ENCODE measurements around the gene MYRF.

MYRF gene

GRCh38 chr11:61762223-61762615 lies 9.8 kb downstream of the MYRF start:
- DNase-seq, result no peak

GRCh38 chr11:61762798-61763197 lies 10.4 kb downstream of the MYRF start:
- DNase-seq, result no peak

DNA sequence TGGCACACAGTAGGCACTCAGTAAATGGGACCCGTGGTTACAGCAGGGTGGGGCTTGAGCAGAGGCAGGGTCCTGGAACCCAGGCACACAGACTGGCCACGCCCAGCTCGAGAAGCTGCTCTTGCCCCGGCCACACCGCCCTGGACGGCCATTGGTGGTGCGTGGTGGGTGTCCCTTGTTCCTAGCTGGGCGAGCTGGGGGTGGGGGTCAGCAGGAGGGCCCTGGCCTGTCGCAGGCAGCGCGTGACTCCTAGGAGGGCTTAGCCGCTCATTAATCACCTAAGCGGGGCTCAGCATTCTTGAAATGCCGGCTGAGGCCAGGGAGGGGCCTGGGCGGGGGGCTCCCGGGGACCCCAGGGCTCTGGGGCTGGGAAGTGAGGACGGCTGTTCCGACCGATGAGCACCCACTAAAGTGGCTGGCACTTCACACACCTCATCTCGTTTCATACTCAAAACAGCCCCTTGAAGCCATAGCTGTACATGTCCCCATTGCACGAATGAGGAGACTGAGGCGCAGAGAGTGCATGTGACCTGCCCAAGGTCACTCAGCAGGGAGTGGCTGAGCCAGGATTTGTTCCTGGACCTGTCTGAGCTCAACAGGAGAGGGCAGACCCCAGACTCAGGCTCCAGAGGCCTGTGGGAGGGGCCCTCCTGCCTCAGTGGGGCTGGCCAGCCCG lies 11.6 kb downstream of the MYRF start:
- DNase-seq, result no peak

DNA sequence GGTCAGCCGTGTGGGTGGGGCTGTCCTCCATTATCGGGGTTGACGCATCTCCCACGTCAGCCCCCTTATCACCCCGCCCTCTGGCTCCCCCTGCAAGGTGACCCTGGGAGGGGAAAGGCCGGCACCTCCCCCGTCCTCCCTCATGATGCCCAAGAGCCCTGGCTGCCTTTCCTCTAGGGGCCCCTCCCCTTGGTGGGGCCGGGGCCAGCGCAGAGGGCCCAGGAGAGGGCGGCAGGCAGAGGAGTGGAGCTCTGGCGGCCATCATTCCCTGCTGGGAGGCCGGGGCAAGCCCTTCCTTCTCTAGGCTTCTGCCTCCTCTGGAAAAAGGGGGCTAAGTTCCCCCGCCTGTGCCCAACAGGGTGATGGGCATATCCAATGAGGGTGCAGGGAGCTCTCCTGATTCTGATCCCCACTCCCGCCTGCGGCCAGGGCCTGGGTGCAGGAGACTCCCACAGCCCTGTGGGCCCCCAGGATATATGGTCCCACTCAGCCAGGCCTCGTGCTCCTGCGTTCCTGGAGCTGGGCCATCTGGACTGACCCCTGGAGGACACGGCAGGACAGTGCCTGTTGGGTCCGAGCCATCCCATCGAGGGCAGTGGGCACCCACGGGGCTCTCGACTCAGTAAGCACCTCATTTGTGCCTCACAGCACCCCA lies 12.3 kb downstream of the MYRF start:
- DNase-seq, result no peak

DNA sequence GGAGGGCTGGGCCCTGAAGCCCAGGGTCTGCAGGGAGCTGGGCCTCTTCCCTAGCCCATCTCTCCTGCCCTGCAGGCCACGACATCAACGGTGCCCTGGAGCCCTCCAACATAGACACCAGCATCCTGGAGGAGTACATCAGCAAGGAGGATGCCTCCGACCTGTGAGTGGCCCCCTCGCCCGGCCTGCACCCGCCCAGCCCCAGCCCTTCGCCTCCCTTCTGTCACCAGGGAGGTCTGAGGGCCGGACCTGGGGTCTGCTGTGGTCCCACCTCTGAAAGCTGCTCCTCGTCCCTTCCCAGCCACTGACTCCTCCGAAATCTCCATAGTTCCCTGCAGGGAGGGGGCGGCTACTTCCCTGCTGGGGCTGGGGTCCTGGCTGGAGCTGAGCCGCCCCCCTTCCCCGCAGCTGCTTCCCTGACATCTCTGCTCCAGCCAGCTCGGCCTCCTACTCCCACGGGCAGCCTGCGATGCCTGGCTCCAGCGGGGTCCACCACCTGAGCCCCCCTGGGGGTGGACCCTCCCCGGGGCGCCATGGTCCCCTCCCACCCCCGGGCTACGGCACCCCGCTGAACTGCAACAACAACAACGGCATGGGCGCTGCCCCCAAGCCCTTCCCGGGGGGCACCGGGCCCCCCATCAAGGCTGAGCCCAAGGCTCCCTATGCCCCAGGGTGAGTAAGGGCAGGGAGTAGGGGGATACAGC lies 13.3 kb downstream of the MYRF start:
- no peak for DNase-seq

DNA sequence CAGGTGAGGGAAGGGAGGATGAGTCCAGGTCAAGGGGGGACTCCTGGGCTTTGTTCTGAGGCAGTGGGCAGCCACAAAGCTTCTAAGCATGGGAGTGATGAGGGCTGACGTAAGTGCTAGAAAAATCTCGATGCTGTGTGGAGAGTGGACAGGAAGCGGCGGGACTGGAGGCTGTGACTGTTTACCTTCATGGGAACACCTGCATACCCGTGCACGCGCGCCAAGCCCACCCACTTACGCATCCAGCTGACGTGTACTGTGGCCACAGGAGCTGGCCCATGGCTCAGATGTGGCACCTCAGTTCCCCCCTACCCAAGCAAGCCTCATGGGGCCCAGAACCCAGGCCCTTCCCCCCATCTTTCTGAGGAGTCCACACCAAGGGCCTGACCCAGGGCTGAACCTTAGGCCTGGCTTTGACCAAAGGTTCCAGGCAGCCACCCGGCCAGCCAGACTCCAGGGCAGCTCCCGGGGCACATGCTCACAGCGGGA lies 14.0 kb downstream of the MYRF start:
- no peak for DNase-seq

GRCh38 chr11:61768376-61769076 lies 16.1 kb downstream of the MYRF start:
- DNase-seq, result no peak

DNA sequence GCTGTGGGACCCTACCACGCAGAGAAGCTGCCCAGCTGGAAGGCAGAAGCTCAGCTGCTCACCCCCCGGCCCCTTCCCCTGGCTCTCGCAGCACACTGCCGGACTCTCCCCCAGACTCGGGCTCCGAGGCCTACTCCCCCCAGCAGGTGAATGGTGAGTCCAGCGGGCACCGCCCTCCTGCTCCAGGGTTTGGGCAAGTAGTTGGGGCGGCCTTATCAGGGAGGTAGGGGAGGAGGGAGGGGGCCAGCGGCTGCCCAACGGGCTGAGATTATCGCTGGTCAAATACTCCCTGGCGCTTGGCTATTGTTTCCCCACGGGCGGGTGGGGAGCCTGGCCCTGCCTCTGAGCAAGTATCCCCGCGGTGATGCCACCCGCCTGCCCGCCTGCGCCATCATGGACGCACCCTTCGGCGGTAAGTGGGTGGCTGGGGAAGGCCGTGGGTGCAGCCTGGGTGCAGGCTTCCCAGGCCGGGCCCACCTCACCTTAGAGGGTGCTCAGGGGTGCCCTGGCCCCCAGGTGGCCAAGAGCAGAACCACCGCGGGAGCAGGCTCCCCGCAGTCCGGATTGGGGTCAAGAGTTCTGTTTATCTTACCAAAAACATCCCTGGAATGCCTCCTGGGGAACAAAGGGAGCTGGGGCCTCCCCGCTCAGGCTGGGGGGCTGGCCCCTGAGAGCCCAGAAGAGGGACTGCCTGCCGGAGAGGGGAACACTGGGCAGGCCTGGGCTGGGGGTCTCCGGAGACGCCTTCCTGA lies 16.9 kb downstream of the MYRF start:
- DNase-seq, result no peak

GRCh38 chr11:61769946-61770683 lies 17.7 kb downstream of the MYRF start:
- DNase-seq, result no peak

- no peak for DNase-seq
Observed at GRCh38 chr11:61771195-61771894, 18.9 kb downstream of the MYRF start.

- DNase-seq, result no peak
Observed at GRCh38 chr11:61771985-61772455, 19.6 kb downstream of the MYRF start.

DNA sequence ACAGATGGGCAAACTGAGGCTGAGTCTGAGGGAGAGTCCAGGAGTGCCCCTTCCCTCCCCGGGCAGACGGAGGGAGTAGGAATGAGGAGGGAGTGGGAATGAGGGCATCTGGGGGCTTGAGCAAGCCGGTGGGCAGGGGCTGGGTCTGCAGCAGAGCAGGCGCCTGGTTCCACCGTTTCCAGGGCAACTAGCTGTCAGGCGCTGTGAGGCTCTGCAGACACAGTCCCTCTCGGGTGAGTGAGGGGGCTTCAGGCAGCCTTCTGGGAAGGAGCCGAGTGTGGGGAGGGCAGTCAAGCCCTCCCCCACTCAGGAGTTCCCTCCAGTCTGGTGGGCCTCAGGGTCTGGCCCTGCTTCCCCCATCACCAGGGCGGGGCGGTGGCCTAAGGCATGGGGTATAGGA lies 20.9 kb downstream of the MYRF start:
- DNase-seq, result no peak

DNA sequence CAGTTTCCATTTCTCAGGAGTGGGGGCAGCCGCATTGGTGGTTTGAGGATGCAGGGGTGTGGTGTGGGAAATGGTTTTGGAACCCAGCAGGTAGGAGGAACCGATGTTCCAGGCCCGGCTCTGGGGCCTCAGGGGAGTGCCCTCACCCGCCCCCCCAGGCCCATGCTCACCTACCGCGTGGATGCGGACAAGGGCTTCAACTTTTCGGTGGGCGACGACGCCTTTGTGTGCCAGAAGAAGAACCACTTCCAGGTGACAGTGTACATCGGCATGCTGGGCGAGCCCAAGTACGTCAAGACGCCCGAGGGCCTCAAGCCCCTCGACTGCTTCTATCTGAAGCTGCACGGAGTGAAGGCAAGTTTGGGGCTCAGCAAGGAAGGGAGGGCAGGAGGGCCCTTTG lies 21.4 kb downstream of the MYRF start:
- DNase-seq, result no peak

DNA sequence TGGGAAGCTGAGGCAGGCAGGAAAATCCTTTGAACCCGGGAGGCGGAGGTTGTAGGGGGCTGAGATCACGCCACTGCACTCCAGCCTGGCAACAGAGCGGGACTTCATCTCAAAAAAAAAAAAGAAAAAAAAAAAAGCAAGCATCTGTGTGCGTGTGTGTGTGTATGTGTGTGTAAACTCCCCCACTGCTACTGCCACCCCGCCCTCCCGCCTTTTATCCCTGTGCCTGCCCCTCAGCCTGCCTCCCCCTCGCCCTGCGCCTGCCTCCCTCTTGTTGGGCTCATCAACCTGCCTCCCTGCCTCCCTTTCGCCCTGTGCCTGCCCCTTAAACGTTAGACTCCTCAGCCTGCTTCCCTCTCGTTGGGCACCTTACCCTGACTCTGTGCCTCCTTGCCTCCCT lies 22.0 kb downstream of the MYRF start:
- no peak for DNase-seq

- no peak for DNase-seq
Observed at GRCh38 chr11:61775106-61775505, 22.7 kb downstream of the MYRF start.

DNA sequence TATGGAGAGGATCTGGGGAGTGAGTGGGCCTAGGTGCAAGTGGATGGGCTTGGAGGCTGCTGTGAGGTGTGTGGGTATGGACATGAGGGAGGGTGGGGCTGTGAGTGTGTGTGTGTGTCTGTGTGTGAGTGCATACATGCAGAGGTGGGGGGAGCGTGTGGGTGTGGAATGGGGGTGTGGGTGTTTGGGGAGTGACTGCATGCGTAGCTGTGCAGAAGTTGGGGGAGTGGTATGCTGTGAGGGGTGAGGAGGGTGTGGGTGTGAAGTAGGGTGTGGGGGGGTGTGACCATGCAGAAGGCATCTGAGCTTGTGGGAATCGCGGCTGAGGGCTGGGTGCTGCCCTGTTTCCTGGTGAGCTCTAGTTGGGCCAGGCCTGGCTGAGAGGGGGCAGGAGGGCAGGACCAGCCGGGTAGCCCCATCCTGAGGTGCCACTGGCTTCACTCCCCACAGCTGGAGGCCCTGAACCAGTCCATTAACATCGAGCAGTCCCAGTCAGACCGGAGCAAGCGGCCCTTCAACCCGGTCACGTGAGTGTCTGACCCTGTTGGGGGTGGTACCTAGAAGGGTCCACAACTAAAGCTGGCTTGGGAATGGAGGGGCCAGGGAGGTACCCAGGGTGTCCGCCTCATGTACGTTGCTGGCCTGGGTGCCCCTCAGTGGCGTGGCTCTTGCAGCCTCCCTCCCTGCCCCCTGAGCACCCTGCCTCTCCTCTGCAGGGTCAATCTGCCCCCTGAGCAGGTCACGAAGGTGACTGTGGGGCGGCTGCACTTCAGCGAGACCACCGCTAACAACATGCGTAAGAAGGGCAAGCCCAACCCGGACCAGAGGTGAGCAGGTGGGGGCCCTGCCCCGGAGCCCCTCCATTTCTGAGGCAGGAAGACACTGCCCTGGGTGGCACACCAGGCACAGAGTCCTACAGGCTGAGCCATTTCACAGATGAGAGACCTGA lies 23.4 kb downstream of the MYRF start:
- DNase-seq, result no peak

DNA sequence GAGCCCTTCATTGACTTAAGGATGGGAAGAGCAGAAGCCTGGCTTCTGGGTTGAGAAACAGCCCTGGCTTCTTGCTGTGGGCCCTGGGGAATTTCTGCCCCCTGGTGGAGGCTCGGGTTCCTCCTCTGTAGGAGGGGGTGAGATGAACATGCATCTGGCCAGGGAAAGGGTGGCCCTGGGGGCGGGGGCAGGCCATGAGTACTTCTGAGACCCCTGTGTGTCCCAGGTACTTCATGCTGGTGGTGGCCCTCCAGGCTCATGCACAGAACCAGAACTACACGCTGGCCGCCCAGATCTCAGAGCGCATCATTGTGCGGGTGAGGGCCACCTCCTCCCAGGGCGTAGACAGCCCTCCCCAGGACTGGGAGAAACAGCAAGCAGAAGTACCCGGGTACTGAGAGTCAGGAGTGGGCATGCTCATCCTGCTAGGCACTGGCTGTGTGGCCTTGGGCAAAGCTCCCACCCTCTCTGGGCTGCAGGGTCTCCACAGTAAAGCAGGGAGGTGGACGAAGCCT lies 24.2 kb downstream of the MYRF start:
- DNase-seq, result peak; percentile 32

- DNase-seq, result no peak
Observed at GRCh38 chr11:61777234-61778090, 25.0 kb downstream of the MYRF start.
